Retinal pigment epithelial cell (primary cell): ENCODE measurements around the gene IFI35.

ENCODE experiments used
- DNase-seq: peaks from one replicate; pipeline ENCODE4 v3.0.0-alpha.2; 2010; ENCODE audit warnings: low read depth
- H3K4me3 ChIP-seq: 2 replicates; pipeline ENCODE4 v1.5.1; 2011; ENCODE audit warnings: mild to moderate bottlenecking, low read length, control low read depth, moderate library complexity
- CTCF ChIP-seq: conservative IDR thresholded peaks from 2 replicates; pipeline ENCODE4 v1.5.1; 2011; ENCODE audit warnings: low read depth, low read length, control low read depth, inconsistent platforms

IFI35 gene

GRCh38 chr17:43003542-43004172 is 2.9 kb upstream of the IFI35 start:
- H3K4me3 ChIP-seq: no peak overlapping the region
- peak; percentile 15 for TF ChIP-seq CTCF
- DNase-seq: no peak

- no peak for DNase-seq
- no peak overlapping the region for H3K4me3 ChIP-seq
- TF ChIP-seq CTCF: no peak
These were observed 4.2 kb downstream of the IFI35 start for GRCh38 chr17:43010667-43011308.

GRCh38 chr17:43011728-43012472 is 5.3 kb downstream of the IFI35 start:
- DNase-seq: no peak
- TF ChIP-seq CTCF: no peak
- H3K4me3 ChIP-seq: no peak overlapping the region

- H3K4me3 ChIP-seq: no peak overlapping the region
- DNase-seq: no peak
- no peak for TF ChIP-seq CTCF
These were observed 6.7 kb downstream of the IFI35 start for GRCh38 chr17:43013296-43013695.

- TF ChIP-seq CTCF: no peak
- H3K4me3 ChIP-seq: no peak overlapping the region
- DNase-seq: no peak
These were observed 7.5 kb downstream of the IFI35 start for GRCh38 chr17:43014020-43014648.

GRCh38 chr17:43014649-43015542 is 8.3 kb downstream of the IFI35 start:
- DNase-seq: no peak
- no peak for TF ChIP-seq CTCF
- no peak overlapping the region for H3K4me3 ChIP-seq
